ENCODE data around the gene ASB10. TPM values are rescaled to one million over a fixed set of nuclear protein-coding genes. Genes with fewer than 3 reads are reported as not detected.

Gene ASB10
- total and polyA plus RNA-seq, 4 donors: 0.12 TPM; not detected in 3

GRCh38 chr7:151191544-151191943 lies 4.5 kb upstream of the ASB10 start:
- Histone ChIP-seq H3K4me3 (ENCODE audit: low read depth, low read length) (no peak overlapping the region), H3K27me3 (ENCODE audit: control insufficient read depth, insufficient read depth, low read length) (no peaks in the 10 kb centered on the region), H3K27ac (ENCODE audit: low read depth, low read length) (no peak overlapping the region), H3K4me1 (ENCODE audit: control insufficient read depth, insufficient read depth, low read length) (peaks cover 2% of the 10 kb centered on the region), H3K9me3 (ENCODE audit: control insufficient read depth, insufficient read depth, low read length) (no peaks in the 10 kb centered on the region), H3K36me3 (ENCODE audit: control insufficient read depth, insufficient read depth, low read length) (no peaks in the 10 kb centered on the region)
- DNase-seq (ENCODE audit: low read depth in 4 of 6, low spot score in 6 of 6): no peak
- 86% methylated on average over 10 of the region's 12 CpGs for WGBS (ENCODE audit: insufficient coverage)

- Histone ChIP-seq H3K27ac (ENCODE audit: low read depth, low read length) (no peak overlapping the region), H3K27me3 (ENCODE audit: control insufficient read depth, insufficient read depth, low read length) (no peaks in the 10 kb centered on the region), H3K4me1 (ENCODE audit: control insufficient read depth, insufficient read depth, low read length) (peaks cover 2% of the 10 kb centered on the region), H3K4me3 (ENCODE audit: low read depth, low read length) (no peak overlapping the region), H3K9me3 (ENCODE audit: control insufficient read depth, insufficient read depth, low read length) (no peaks in the 10 kb centered on the region), H3K36me3 (ENCODE audit: control insufficient read depth, insufficient read depth, low read length) (no peaks in the 10 kb centered on the region)
- WGBS (ENCODE audit: insufficient coverage): 88% methylated on average over 1 of the region's 4 CpGs
- no peak for DNase-seq (ENCODE audit: low read depth in 4 of 6, low spot score in 6 of 6)
Measured at GRCh38 chr7:151189038-151189437, 2.0 kb upstream of the ASB10 start.

DNA sequence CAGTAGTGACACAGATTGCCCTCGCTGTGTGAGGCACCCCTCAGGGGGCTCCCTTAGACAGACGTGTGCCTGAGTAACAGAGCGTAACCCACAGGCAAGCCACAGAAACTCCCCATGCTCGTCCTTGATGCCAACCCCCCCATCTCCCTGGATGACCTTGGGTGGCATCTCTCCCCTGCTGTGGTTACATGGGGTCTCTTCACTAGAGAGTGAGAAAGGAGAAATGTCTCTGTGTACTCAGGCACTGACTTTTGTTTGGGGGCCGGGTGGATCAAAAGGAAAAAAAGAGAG lies 1.1 kb upstream of the ASB10 start:
- Histone ChIP-seq H3K4me3 (ENCODE audit: low read depth, low read length) (no peak overlapping the region), H3K36me3 (ENCODE audit: control insufficient read depth, insufficient read depth, low read length) (no peaks in the 10 kb centered on the region), H3K27ac (ENCODE audit: low read depth, low read length) (no peak overlapping the region), H3K27me3 (ENCODE audit: control insufficient read depth, insufficient read depth, low read length) (no peaks in the 10 kb centered on the region), H3K9me3 (ENCODE audit: control insufficient read depth, insufficient read depth, low read length) (no peaks in the 10 kb centered on the region), H3K4me1 (ENCODE audit: control insufficient read depth, insufficient read depth, low read length) (peaks cover 2% of the 10 kb centered on the region)
- WGBS (ENCODE audit: insufficient coverage): 38% methylated on average over 2 of the region's 5 CpGs
- no peak for DNase-seq (ENCODE audit: low read depth in 4 of 6, low spot score in 6 of 6)

GRCh38 chr7:151187409-151188251 lies 580 bp upstream of the ASB10 start:
- Histone ChIP-seq H3K4me3 (ENCODE audit: low read depth, low read length) (no peak overlapping the region), H3K4me1 (ENCODE audit: control insufficient read depth, insufficient read depth, low read length) (peaks cover 2% of the 10 kb centered on the region), H3K36me3 (ENCODE audit: control insufficient read depth, insufficient read depth, low read length) (no peaks in the 10 kb centered on the region), H3K27me3 (ENCODE audit: control insufficient read depth, insufficient read depth, low read length) (no peaks in the 10 kb centered on the region), H3K27ac (ENCODE audit: low read depth, low read length) (no peak overlapping the region), H3K9me3 (ENCODE audit: control insufficient read depth, insufficient read depth, low read length) (no peaks in the 10 kb centered on the region)
- WGBS (ENCODE audit: insufficient coverage): 69% methylated on average over 22 of the region's 22 CpGs
- DNase-seq (ENCODE audit: low read depth in 4 of 6, low spot score in 6 of 6): no peak

DNA sequence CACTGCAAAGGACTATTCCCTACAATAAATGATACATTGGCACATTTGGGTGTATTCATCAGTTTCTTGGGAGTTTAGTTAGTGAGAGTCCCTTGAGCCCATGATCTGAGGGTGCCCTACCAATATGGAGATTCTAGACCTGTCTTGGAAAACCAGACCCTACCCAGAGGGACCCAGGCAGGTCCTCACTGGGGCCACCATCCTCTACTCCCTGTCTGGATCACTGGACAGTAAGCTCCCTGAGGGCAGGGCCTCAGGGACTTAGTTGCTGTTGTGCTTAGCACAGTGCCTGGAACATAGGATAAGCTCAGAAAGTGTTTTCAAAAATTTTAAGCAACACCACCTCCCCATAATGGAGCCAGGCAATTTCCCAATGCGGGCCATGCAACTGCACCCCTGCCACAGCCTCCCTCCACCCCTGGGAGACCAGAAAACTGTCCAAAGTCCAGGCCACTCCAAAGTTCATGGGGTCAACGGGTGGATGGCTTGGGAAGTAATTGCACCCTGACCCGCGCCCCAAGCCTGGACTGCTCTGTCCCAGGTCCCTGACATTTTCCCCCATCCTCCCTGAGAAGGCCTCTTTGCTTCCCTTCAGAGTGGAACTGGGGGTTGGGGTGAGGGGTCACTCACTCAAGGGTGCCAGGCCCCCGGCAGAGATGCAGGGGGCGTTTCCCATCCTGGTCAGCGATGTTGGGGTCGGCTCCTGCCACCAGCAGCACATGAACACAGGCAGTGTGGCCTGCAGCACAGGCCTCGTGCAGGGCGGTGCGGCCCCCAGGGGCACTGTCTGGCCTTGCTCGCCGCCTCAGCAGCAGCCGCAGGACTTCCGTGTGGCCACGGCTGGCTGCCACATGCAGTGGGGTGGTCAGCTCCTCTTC lies 1.0 kb downstream of the ASB10 start:
- Histone ChIP-seq H3K9me3 (ENCODE audit: control insufficient read depth, insufficient read depth, low read length) (no peaks in the 10 kb centered on the region), H3K27ac (ENCODE audit: low read depth, low read length) (no peak overlapping the region), H3K4me1 (ENCODE audit: control insufficient read depth, insufficient read depth, low read length) (peaks cover 3% of the 10 kb centered on the region), H3K27me3 (ENCODE audit: control insufficient read depth, insufficient read depth, low read length) (no peaks in the 10 kb centered on the region), H3K4me3 (ENCODE audit: low read depth, low read length) (no peak overlapping the region), H3K36me3 (ENCODE audit: control insufficient read depth, insufficient read depth, low read length) (no peaks in the 10 kb centered on the region)
- no peak for DNase-seq (ENCODE audit: low read depth in 4 of 6, low spot score in 6 of 6)
- WGBS (ENCODE audit: insufficient coverage): 77% methylated on average over 10 of the region's 16 CpGs

GRCh38 chr7:151181011-151181431 lies 6.0 kb downstream of the ASB10 start:
- H3K9me3 ChIP-seq (ENCODE audit: control insufficient read depth, insufficient read depth, low read length): no peaks in the 10 kb centered on the region
- no peak overlapping the region for H3K4me3 ChIP-seq (ENCODE audit: low read depth, low read length)
- H3K4me1 ChIP-seq (ENCODE audit: control insufficient read depth, insufficient read depth, low read length): peaks cover 12% of the 10 kb centered on the region
- H3K27ac ChIP-seq (ENCODE audit: low read depth, low read length): no peak overlapping the region
- 74% methylated on average over 20 of the region's 22 CpGs for WGBS (ENCODE audit: insufficient coverage)
- H3K27me3 ChIP-seq (ENCODE audit: control insufficient read depth, insufficient read depth, low read length): peaks cover 2% of the 10 kb centered on the region
- H3K36me3 ChIP-seq (ENCODE audit: control insufficient read depth, insufficient read depth, low read length): no peaks in the 10 kb centered on the region
- DNase-seq (ENCODE audit: low read depth in 4 of 6, low spot score in 6 of 6): no peak

- peaks cover 4% of the 10 kb centered on the region for H3K27me3 ChIP-seq (ENCODE audit: control insufficient read depth, insufficient read depth, low read length)
- no peaks in the 10 kb centered on the region for H3K36me3 ChIP-seq (ENCODE audit: control insufficient read depth, insufficient read depth, low read length)
- peaks cover 12% of the 10 kb centered on the region for H3K4me1 ChIP-seq (ENCODE audit: control insufficient read depth, insufficient read depth, low read length)
- no peak overlapping the region for H3K4me3 ChIP-seq (ENCODE audit: low read depth, low read length)
- DNase-seq (ENCODE audit: low read depth in 4 of 6, low spot score in 6 of 6): no peak
- H3K27ac ChIP-seq (ENCODE audit: low read depth, low read length): no peak overlapping the region
- H3K9me3 ChIP-seq (ENCODE audit: control insufficient read depth, insufficient read depth, low read length): no peaks in the 10 kb centered on the region
- WGBS (ENCODE audit: insufficient coverage): 91% methylated on average over 4 of the region's 4 CpGs
Measured at GRCh38 chr7:151179946-151180345, 7.1 kb downstream of the ASB10 start.

DNA sequence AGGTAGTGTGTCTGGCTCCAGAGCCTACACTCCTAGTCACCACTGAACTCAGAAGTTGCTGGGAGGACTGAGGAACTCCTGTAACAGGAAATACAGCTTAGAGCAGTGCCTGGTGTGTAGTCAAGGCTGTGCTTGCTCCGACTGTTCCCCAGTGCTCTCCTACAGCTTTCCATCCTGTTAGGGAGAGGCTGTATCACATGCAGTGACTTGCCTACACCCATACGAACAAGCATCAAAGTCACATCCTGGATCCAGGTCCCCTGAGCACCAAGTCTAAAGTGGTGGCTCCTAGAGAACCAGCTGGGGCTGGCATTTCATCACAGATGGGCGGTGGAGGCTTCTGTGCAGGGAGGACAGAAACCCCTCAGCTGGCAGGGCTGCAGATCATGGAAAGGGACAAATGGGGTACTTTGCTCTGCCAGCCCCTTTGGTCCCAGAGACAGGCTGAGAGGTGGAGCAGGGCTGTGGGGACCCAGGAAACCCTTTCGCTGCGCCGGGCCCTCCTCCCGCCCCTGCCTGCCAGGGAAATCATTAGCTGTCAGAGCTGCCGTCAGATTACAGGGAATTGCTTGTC lies 7.7 kb downstream of the ASB10 start:
- no peak for DNase-seq (ENCODE audit: low read depth in 4 of 6, low spot score in 6 of 6)
- WGBS (ENCODE audit: insufficient coverage): 70% methylated on average over 1 of the region's 8 CpGs
- Histone ChIP-seq H3K27ac (ENCODE audit: low read depth, low read length) (no peak overlapping the region), H3K4me1 (ENCODE audit: control insufficient read depth, insufficient read depth, low read length) (peaks cover 12% of the 10 kb centered on the region), H3K36me3 (ENCODE audit: control insufficient read depth, insufficient read depth, low read length) (no peaks in the 10 kb centered on the region), H3K27me3 (ENCODE audit: control insufficient read depth, insufficient read depth, low read length) (peaks cover 8% of the 10 kb centered on the region), H3K4me3 (ENCODE audit: low read depth, low read length) (no peak overlapping the region), H3K9me3 (ENCODE audit: control insufficient read depth, insufficient read depth, low read length) (no peaks in the 10 kb centered on the region)

DNA sequence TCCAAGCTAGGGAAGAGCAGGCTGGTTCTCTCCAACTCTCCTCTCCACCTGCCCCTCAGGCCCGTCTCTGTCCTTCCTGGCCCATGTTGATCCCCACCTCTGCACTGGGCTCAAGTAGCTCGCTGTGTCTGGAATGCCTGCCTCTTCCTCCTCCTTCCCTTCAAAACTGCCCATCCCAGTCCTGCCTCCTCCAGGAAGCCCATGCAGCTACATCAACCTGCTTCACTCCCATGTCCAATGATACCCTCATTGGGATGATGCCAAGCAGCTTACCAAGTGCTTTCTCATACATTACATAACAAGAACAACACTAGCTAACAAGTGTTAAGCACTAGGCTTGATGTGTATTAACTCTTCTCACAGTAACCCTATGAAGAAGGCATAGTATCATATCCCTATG lies 8.2 kb downstream of the ASB10 start:
- no peak for DNase-seq (ENCODE audit: low read depth in 4 of 6, low spot score in 6 of 6)
- H3K9me3 ChIP-seq (ENCODE audit: control insufficient read depth, insufficient read depth, low read length): no peaks in the 10 kb centered on the region
- peaks cover 12% of the 10 kb centered on the region for H3K4me1 ChIP-seq (ENCODE audit: control insufficient read depth, insufficient read depth, low read length)
- 52% methylated on average over 2 of the region's 2 CpGs for whole genome bisulfite sequencing (ENCODE audit: insufficient coverage)
- H3K36me3 ChIP-seq (ENCODE audit: control insufficient read depth, insufficient read depth, low read length): no peaks in the 10 kb centered on the region
- H3K4me3 ChIP-seq (ENCODE audit: low read depth, low read length): no peak overlapping the region
- H3K27ac ChIP-seq (ENCODE audit: low read depth, low read length): no peak overlapping the region
- H3K27me3 ChIP-seq (ENCODE audit: control insufficient read depth, insufficient read depth, low read length): peaks cover 12% of the 10 kb centered on the region

Data from spinal cord (tissue), 10 donors.